ENCODE results near the gene ZNF541.

The ZNF541 gene

GRCh38 chr19:47540748-47541147, 32.2 kb downstream of the ZNF541 start:
- DNase-seq = no peak

- no peak for DNase-seq
These were observed 33.1 kb downstream of the ZNF541 start for GRCh38 chr19:47539747-47540311.

GRCh38 chr19:47538812-47539211, 34.1 kb downstream of the ZNF541 start:
- no peak for DNase-seq

GRCh38 chr19:47537493-47537892, 35.5 kb downstream of the ZNF541 start:
- DNase-seq = no peak

- no peak for DNase-seq
These were observed 38.3 kb downstream of the ZNF541 start for GRCh38 chr19:47534628-47535027.

GRCh38 chr19:47531640-47532387, 41.1 kb downstream of the ZNF541 start:
- DNase-seq = no peak

- no peak for DNase-seq
These were observed 43.8 kb downstream of the ZNF541 start for GRCh38 chr19:47529018-47529742.

GRCh38 chr19:47526798-47527197, 46.1 kb downstream of the ZNF541 start:
- DNase-seq = no peak

- DNase-seq = no peak
These were observed 49.5 kb downstream of the ZNF541 start for GRCh38 chr19:47523473-47523872.
